Hepatocyte (in vitro differentiated cells): ENCODE results near the gene KIRREL3.

ENCODE experiments used
- EZH2 ChIP-seq: fragments of 200-600 bp; sonication (generic); IDR thresholded peaks from 2 replicates; pipeline ENCODE4 v1.6.1; 2016; ENCODE audit warnings: antibody characterized with exemption, mild to moderate bottlenecking, borderline replicate concordance
- EZH2phosphoT487 ChIP-seq: fragments of 200-600 bp; sonication (generic); IDR thresholded peaks from one replicate; pipeline ENCODE4 v1.6.1; 2018; ENCODE audit warnings: antibody characterized with exemption, mild to moderate bottlenecking, low read depth, moderate library complexity; ENCODE audit not compliant: unreplicated experiment, severe bottlenecking
- TF ChIP-seq, protein P1 (sequence below): fragments of 200-600 bp; sonication (generic); IDR thresholded peaks from 2 replicates; pipeline ENCODE4 v1.5.1; 2016; ENCODE audit warnings: antibody characterized with exemption, mild to moderate bottlenecking; ENCODE audit not compliant: poor library complexity

DNA sequence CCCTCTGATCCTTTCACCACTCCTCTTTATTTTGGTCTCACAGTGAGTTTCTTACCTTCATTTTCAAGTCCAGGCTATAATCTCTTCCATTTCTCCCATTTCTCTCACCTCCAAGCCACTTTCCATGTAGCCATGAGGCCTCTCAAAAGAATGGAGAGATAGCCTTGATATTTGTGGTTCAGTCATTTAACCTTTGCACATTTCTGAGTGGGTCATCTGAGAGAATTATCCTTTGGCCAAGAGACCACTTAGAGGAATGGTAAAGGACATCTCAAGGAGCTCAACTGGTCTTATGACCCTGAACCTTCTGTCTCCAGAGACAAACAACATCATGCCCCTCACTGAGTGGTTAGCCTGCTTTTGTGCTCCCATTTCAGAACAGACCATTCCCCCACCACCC lies 121.1 kb downstream of the KIRREL3 start:
- TF ChIP-seq, protein P1, sequence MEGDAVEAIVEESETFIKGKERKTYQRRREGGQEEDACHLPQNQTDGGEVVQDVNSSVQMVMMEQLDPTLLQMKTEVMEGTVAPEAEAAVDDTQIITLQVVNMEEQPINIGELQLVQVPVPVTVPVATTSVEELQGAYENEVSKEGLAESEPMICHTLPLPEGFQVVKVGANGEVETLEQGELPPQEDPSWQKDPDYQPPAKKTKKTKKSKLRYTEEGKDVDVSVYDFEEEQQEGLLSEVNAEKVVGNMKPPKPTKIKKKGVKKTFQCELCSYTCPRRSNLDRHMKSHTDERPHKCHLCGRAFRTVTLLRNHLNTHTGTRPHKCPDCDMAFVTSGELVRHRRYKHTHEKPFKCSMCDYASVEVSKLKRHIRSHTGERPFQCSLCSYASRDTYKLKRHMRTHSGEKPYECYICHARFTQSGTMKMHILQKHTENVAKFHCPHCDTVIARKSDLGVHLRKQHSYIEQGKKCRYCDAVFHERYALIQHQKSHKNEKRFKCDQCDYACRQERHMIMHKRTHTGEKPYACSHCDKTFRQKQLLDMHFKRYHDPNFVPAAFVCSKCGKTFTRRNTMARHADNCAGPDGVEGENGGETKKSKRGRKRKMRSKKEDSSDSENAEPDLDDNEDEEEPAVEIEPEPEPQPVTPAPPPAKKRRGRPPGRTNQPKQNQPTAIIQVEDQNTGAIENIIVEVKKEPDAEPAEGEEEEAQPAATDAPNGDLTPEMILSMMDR, result no peak
- no peak for TF ChIP-seq EZH2phosphoT487
- no peak for TF ChIP-seq EZH2
